K562 (cell line): Measurements from ENCODE around the gene PKLR. TPM values are rescaled to one million over a fixed set of nuclear protein-coding genes. Genes with fewer than 3 reads are reported as not detected.

Experiments used
- ATAC-seq: fragments of 200-7000 bp; cut with Tn5 transposase; 3 replicates; pipeline ENCODE4 v1.9.1; 2020; ENCODE audit warnings: moderate library complexity
- BruUV-seq: library from RNA; stranded (reverse); fragments of 400-500 nt; replicated peaks from 2 replicates; lab custom pipeline; 2021; lab: Mats Ljungman, UMichigan
- CTCF ChIA-PET: fragments of 300-600 bp; formaldehyde crosslinking; extraction: SDS; loops from one replicate; lab custom pipeline; 2021; ENCODE audit warnings: low intra/inter-chr PET ratio; lab: Yijun Ruan, JAX
- POLR2A ChIA-PET: fragments of 300-600, 350-650 bp; sonication (Branson Sonifier 250); formaldehyde crosslinking; extraction: SDS; loops from one replicate; lab custom pipeline; 2021; ENCODE audit warnings: antibody characterized with exemption, inconsistent platforms; lab: Yijun Ruan, JAX
- DNase-seq, 4 experiments: peaks; one replicate each; pipeline versions ENCODE4 v3.0.0 to v3.0.0-alpha.2; 2011 to 2018; ENCODE audit warnings: low spot score in 3 of 4, mixed read lengths in 3 of 4; ENCODE audit errors: extremely low read depth in 1 of 4
- FAIRE-seq: peaks from 2 replicates; lab custom pipeline; 2011; peaks lifted over from hg19 to GRCh38; lab: Jason Lieb, UNC
- H2AFZ ChIP-seq: 2 replicates; pipeline ENCODE4 v1.6.0; 2011; ENCODE audit warnings: low read depth, low read length, control low read depth, inconsistent platforms
- H3K27ac ChIP-seq: fragments of 200-600 bp; 3 replicates; pipeline ENCODE4 v1.8.0; 2011; ENCODE audit warnings: low read depth, mild to moderate bottlenecking, control low read depth, inconsistent platforms, low read length, moderate library complexity, mixed read lengths; ENCODE audit errors: extremely low read depth
- H3K27me3 ChIP-seq, 2 experiments: fragments of 300-600 bp in 1 of 2; 2 replicates in 1 of 2; 3 replicates in 1 of 2; pipeline versions ENCODE4 v1.6.0 to v1.8.0; 2011; ENCODE audit warnings: inconsistent platforms in 2 of 2, low read length in 2 of 2, mild to moderate bottlenecking in 1 of 2, mixed read lengths in 1 of 2, moderate library complexity in 1 of 2; ENCODE audit not compliant: control insufficient read depth in 2 of 2, insufficient read depth in 2 of 2
- H3K36me3 ChIP-seq: fragments of 300-600 bp; 3 replicates; pipeline ENCODE4 v1.8.0; 2011; ENCODE audit warnings: mild to moderate bottlenecking, low read length, inconsistent platforms; ENCODE audit not compliant: control insufficient read depth, insufficient read depth
- H3K4me1 ChIP-seq, 2 experiments: fragments of 200-600 bp in 1 of 2; replicated peaks in 1 of 2; 2 replicates in 1 of 2; 3 replicates in 1 of 2; pipeline versions ENCODE4 v1.5.1 to v1.8.0; 2011; ENCODE audit warnings: inconsistent platforms in 2 of 2, low read length in 2 of 2, mild to moderate bottlenecking in 1 of 2, mixed read lengths in 1 of 2, moderate library complexity in 1 of 2; ENCODE audit not compliant: control insufficient read depth in 2 of 2, insufficient read depth in 2 of 2
- H3K4me2 ChIP-seq: 2 replicates; pipeline ENCODE4 v1.6.1; 2011; ENCODE audit warnings: low read length, control low read depth, inconsistent platforms, mixed read lengths; ENCODE audit not compliant: insufficient read depth
- H3K4me3 ChIP-seq: fragments of 200-600 bp; sonication (generic), shearing (Covaris generic); 2 replicates; pipeline ENCODE4 v1.5.1; 2016; ENCODE audit warnings: control low read depth, inconsistent platforms
- H3K79me2 ChIP-seq: fragments of 200-600 bp; 3 replicates; pipeline ENCODE4 v1.8.0; 2011; ENCODE audit warnings: low read length, inconsistent platforms; ENCODE audit not compliant: control insufficient read depth, insufficient read depth
- H3K9ac ChIP-seq, 2 experiments: 2 replicates each; pipeline versions ENCODE4 v1.6.0 to v1.6.1; 2011; ENCODE audit warnings: low read depth in 2 of 2, low read length in 2 of 2, control low read depth in 1 of 2, inconsistent platforms in 1 of 2, mild to moderate bottlenecking in 1 of 2, mixed read lengths in 1 of 2; ENCODE audit not compliant: insufficient read depth in 1 of 2
- H3K9me1 ChIP-seq: one replicate; pipeline ENCODE4 v1.6.0; 2011; ENCODE audit warnings: inconsistent platforms, mild to moderate bottlenecking, low read length, moderate library complexity; ENCODE audit not compliant: control insufficient read depth, insufficient read depth
- H3K9me3 ChIP-seq: replicated peaks from 2 replicates; pipeline ENCODE4 v1.5.1; 2011; ENCODE audit warnings: low read depth, low read length, inconsistent platforms; ENCODE audit not compliant: control insufficient read depth, insufficient read depth
- H4K20me1 ChIP-seq: replicated peaks from 2 replicates; pipeline ENCODE4 v1.6.1; 2011; ENCODE audit warnings: low read length, inconsistent platforms, mixed read lengths; ENCODE audit not compliant: control insufficient read depth, insufficient read depth
- CTCF ChIP-seq, 3 experiments: IDR thresholded peaks in 2 of 3; conservative IDR thresholded peaks in 1 of 3; 2 replicates each; pipeline ENCODE4 v1.5.1; 2011 to 2012; ENCODE audit warnings: low read length in 3 of 3, mild to moderate bottlenecking in 3 of 3, control low read depth in 2 of 3, improper control_type of control experiment in 1 of 3, inconsistent platforms in 1 of 3, low read depth in 1 of 3, mixed read lengths in 1 of 3, moderate library complexity in 1 of 3; ENCODE audit not compliant: insufficient read depth in 2 of 3
- CXXC5 ChIP-seq: fragments of 250-450 bp; sonication (Bioruptor Pico); IDR thresholded peaks from 2 replicates; pipeline ENCODE4 v1.8.0; 2022; ENCODE audit warnings: inconsistent platforms, mild to moderate bottlenecking, moderate library complexity
- RBM39 ChIP-seq: fragments of 200-400 bp; formaldehyde crosslinking; optimal IDR thresholded peaks from 2 replicates; pipeline ENCODE3; 2018; ENCODE audit warnings: low read depth, low read length
- SRSF3 ChIP-seq: fragments of 200-400 bp; formaldehyde crosslinking; IDR thresholded peaks from 2 replicates; pipeline ENCODE4 v1.6.1; 2016; ENCODE audit warnings: mild to moderate bottlenecking, low read length, moderate library complexity; ENCODE audit not compliant: insufficient read depth
- ZNF41 ChIP-seq: fragments of 250-450 bp; sonication (Bioruptor Pico); conservative IDR thresholded peaks from 2 replicates; pipeline ENCODE4 v1.4.0; 2020; ENCODE audit warnings: mild to moderate bottlenecking
- ZNF77 ChIP-seq: fragments of 250-450 bp; sonication (Bioruptor Pico); IDR thresholded peaks from 2 replicates; pipeline ENCODE4 v1.5.0; 2020
- WGBS: fragments of 100-300 bp; shearing (Covaris generic); methylation state at CpG from one replicate; pipeline ENCODE4 v1.1.6; 2016; ENCODE audit warnings: low coverage, mixed read lengths; ENCODE audit not compliant: insufficient coverage; ENCODE audit errors: missing lambda C conversion rate; 5-methylcytosine and 5-hydroxymethylcytosine counted together
- in situ Hi-C: fragments of 300-500 bp; cut with MboI; formaldehyde crosslinking; loops from 4 replicates; pipeline ENCODE4 v1.15.0; 2018; ENCODE audit warnings: inconsistent platforms, mixed read lengths
- intact Hi-C: fragments of 100-400 bp; cut with micrococcal nuclease; formaldehyde crosslinking; loops from 2 replicates; pipeline ENCODE4 v1.14.2; 2022
- polyA plus RNA-seq, 8 experiments: library from polyadenylated mRNA; depleted of rRNA in 4 of 8; stranded (reverse) in 5 of 8; unstranded in 3 of 8; fragments of >200 nt; fragmentation: Nextera tagmentation in 2 of 8; fragmentation: Illumina TruSeq in 1 of 8; extraction: Ambion mirVana in 2 of 8; extraction: Trizol in 1 of 8; gene quantifications; 2 replicates each; pipeline versions ENCODE4 v1.2.1 to v1.2.3, GENCODE V29; 2011 to 2014; ENCODE audit warnings: inconsistent platforms in 1 of 8, missing spikeins in 1 of 8
- total RNA-seq, 7 experiments: library from RNA; depleted of rRNA in 6 of 7; stranded (reverse); fragments of >200 nt in 6 of 7; fragmentation: Illumina TruSeq in 2 of 7; extraction: Trizol in 2 of 7; gene quantifications; 2 replicates each; pipeline versions ENCODE4 v1.2.1 to v1.2.3, GENCODE V29; 2011 to 2021; ENCODE audit warnings: low replicate concordance in 1 of 7
- TF ChIP-seq, protein P1 (sequence below): IDR thresholded peaks from 2 replicates; pipeline ENCODE4 v1.6.1; 2011; ENCODE audit not compliant: insufficient read length; ENCODE audit errors: extremely low read depth
- TF ChIP-seq, protein P2 (sequence below): fragments of 250-450 bp; sonication (Bioruptor Pico); IDR thresholded peaks from 2 replicates; pipeline ENCODE4 v1.8.0; 2022; ENCODE audit warnings: inconsistent platforms, mild to moderate bottlenecking, moderate library complexity, borderline replicate concordance
- TF ChIP-seq, protein P3 (sequence below): IDR thresholded peaks from 2 replicates; pipeline ENCODE4 v1.6.1; 2016; ENCODE audit warnings: missing genetic modification characterization, missing compliant biosample characterization
- TF ChIP-seq, protein P4 (sequence below): sonication (generic); formaldehyde crosslinking; IDR thresholded peaks from 2 replicates; pipeline ENCODE4 v1.8.1; 2023; ENCODE audit warnings: missing genetic modification reagents, mild to moderate bottlenecking, borderline replicate concordance

PKLR gene
- total and polyA plus RNA-seq, 9 of the 15 experiments (the other 6 are each of a cell fraction or from before 2014, with no cell fraction given) = 10.7 to 78.4 (median 38.2) TPM

DNA sequence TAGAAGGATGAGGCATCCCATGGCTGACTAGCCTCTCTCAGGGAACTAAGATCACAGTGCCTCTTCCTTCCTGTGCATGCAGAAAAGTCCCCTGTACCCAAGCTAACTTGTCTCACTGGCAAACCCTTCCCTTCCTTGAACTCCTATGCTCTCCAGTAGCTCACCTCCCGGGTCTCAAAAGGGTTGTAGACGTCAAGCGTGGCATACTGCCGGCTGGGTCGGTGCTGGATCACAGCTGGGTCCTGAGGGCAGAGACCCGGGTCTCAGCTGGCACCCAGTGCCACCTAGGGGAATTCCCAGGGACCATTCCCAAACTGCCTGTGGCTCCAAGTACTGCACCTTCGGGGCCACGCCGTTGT, 39.8 kb downstream of the PKLR start:
- POLR2A ChIA-PET = interaction anchor here (0.6 to 3.8 kb wide), 7 partner anchors 10 to 67 kb away, joined by 3 to 29 read pairs (median 4); partner anchors contain the start of gene CLK2
- Histone ChIP-seq H2AFZ (peak overlapping the region; percentile 75), H3K79me2 (peaks cover 21% of the 10 kb centered on the region)
- TF ChIP-seq, protein P1, sequence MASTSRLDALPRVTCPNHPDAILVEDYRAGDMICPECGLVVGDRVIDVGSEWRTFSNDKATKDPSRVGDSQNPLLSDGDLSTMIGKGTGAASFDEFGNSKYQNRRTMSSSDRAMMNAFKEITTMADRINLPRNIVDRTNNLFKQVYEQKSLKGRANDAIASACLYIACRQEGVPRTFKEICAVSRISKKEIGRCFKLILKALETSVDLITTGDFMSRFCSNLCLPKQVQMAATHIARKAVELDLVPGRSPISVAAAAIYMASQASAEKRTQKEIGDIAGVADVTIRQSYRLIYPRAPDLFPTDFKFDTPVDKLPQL = no peak
- TF ChIP-seq ZNF41 (no peak), CXXC5 (CRISPR knock-in tag) (no peak), CTCF (IDR thresholded peaks at IDR 0.05 in 2 of 3, conservative IDR thresholded peaks at IDR 0.05 in 1 of 3; ENCODE audit: insufficient read depth in 2 of 3, low read depth in 1 of 3, low read length in 3 of 3) (no peak), SRSF3 (no peak), RBM39 (peak; percentile 26), ZNF77 (no peak)
- TF ChIP-seq, protein P2, sequence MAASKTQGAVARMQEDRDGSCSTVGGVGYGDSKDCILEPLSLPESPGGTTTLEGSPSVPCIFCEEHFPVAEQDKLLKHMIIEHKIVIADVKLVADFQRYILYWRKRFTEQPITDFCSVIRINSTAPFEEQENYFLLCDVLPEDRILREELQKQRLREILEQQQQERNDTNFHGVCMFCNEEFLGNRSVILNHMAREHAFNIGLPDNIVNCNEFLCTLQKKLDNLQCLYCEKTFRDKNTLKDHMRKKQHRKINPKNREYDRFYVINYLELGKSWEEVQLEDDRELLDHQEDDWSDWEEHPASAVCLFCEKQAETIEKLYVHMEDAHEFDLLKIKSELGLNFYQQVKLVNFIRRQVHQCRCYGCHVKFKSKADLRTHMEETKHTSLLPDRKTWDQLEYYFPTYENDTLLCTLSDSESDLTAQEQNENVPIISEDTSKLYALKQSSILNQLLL (CRISPR knock-in tag) = no peak
- TF ChIP-seq, protein P3, sequence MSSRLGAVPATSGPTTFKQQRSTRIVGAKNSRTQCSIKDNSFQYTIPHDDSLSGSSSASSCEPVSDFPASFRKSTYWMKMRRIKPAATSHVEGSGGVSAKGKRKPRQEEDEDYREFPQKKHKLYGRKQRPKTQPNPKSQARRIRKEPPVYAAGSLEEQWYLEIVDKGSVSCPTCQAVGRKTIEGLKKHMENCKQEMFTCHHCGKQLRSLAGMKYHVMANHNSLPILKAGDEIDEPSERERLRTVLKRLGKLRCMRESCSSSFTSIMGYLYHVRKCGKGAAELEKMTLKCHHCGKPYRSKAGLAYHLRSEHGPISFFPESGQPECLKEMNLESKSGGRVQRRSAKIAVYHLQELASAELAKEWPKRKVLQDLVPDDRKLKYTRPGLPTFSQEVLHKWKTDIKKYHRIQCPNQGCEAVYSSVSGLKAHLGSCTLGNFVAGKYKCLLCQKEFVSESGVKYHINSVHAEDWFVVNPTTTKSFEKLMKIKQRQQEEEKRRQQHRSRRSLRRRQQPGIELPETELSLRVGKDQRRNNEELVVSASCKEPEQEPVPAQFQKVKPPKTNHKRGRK = no peak
- TF ChIP-seq, protein P4, sequence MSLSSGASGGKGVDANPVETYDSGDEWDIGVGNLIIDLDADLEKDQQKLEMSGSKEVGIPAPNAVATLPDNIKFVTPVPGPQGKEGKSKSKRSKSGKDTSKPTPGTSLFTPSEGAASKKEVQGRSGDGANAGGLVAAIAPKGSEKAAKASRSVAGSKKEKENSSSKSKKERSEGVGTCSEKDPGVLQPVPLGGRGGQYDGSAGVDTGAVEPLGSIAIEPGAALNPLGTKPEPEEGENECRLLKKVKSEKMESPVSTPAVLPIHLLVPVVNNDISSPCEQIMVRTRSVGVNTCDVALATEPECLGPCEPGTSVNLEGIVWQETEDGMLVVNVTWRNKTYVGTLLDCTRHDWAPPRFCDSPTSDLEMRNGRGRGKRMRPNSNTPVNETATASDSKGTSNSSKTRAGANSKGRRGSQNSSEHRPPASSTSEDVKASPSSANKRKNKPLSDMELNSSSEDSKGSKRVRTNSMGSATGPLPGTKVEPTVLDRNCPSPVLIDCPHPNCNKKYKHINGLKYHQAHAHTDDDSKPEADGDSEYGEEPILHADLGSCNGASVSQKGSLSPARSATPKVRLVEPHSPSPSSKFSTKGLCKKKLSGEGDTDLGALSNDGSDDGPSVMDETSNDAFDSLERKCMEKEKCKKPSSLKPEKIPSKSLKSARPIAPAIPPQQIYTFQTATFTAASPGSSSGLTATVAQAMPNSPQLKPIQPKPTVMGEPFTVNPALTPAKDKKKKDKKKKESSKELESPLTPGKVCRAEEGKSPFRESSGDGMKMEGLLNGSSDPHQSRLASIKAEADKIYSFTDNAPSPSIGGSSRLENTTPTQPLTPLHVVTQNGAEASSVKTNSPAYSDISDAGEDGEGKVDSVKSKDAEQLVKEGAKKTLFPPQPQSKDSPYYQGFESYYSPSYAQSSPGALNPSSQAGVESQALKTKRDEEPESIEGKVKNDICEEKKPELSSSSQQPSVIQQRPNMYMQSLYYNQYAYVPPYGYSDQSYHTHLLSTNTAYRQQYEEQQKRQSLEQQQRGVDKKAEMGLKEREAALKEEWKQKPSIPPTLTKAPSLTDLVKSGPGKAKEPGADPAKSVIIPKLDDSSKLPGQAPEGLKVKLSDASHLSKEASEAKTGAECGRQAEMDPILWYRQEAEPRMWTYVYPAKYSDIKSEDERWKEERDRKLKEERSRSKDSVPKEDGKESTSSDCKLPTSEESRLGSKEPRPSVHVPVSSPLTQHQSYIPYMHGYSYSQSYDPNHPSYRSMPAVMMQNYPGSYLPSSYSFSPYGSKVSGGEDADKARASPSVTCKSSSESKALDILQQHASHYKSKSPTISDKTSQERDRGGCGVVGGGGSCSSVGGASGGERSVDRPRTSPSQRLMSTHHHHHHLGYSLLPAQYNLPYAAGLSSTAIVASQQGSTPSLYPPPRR = no peak

More for the DNA sequence above, 39.8 kb downstream of the PKLR start:
- H3K36me3 ChIP-seq = peaks cover 71% of the 10 kb centered on the region
- H4K20me1 ChIP-seq = no peaks in the 10 kb centered on the region
- CTCF ChIA-PET = no interaction called here
- peak overlapping the region; percentile 89 for H3K4me2 ChIP-seq
- intact Hi-C loops = no loop called here
- no peaks in the 10 kb centered on the region for H3K9me1 ChIP-seq
- peak overlapping the region; percentile 65 for H3K4me3 ChIP-seq
- WGBS = 2% methylated on average over 9 of the region's 9 CpGs
- no TSS peak for BruUV-seq
- no peaks in the 10 kb centered on the region for H3K9me3 ChIP-seq
- peak overlapping the region; percentile 83 to 97 for H3K9ac ChIP-seq
- no peaks in the 10 kb centered on the region for H3K27me3 ChIP-seq
- H3K27ac ChIP-seq = peak overlapping the region; percentile 64
- peak; percentile 2; the same call in 1 of the 3 replicates for ATAC-seq
- peak in 1 of 4 experiments; percentile 30 for DNase-seq
- in situ Hi-C loops = no loop called here
- no peak for FAIRE-seq
- peaks cover 7 to 23% of the 10 kb centered on the region in 2 experiments; a peak in 4 of 5 replicates for H3K4me1 ChIP-seq
